Activated naive CD4-positive, alpha-beta T cell treated with anti-CD3 and anti-CD28 coated beads, Interleukin-2, amount 50 U/mL, for 72 hours (primary cell): ENCODE data around the gene PTPRE. TPM values are rescaled to one million over a fixed set of nuclear protein-coding genes. Genes with fewer than 3 reads are reported as not detected.

ENCODE experiments used
- ATAC-seq, 2 donors: fragments of 150-1000 bp; cut with Tn5 transposase; 2 replicates each; pipeline ENCODE4 v1.10.0; 2021; ENCODE audit warnings: mild to moderate bottlenecking in 2 of 2, moderate library complexity in 2 of 2
- DNase-seq, 2 donors: peaks; one replicate each; pipeline ENCODE4 v3.0.0; 2021 to 2022; ENCODE audit warnings: low spot score in 2 of 2
- H3K27ac Mint-ChIP-seq, 2 donors: one replicate each; pipeline ENCODE4 v1.8.0; 2022; ENCODE audit warnings: mild to moderate bottlenecking in 2 of 2, mixed read lengths in 2 of 2
- H3K36me3 Mint-ChIP-seq, 2 donors: one replicate each; pipeline ENCODE4 v1.8.0; 2022; ENCODE audit warnings: mixed read lengths in 2 of 2
- H3K9me3 Mint-ChIP-seq, 2 donors: one replicate each; pipeline ENCODE4 v1.8.0; 2022; ENCODE audit warnings: mixed read lengths in 2 of 2
- total RNA-seq, 2 donors: library from RNA; stranded (reverse); gene quantifications; one replicate each; pipeline ENCODE4 v1.2.3, GENCODE V29; 2022

PTPRE gene
- total RNA-seq, 2 donors from 2014 or later: 28.4 to 55.5 TPM

GRCh38 chr10:128008521-128009250 is 101.8 kb downstream of the PTPRE start:
- DNase-seq (no peak), ATAC-seq (no peak)
- Mint-ChIP-seq H3K9me3 (no peaks in the 10 kb centered on the region), H3K27ac (no peak overlapping the region), H3K36me3 (no peaks in the 10 kb centered on the region)

GRCh38 chr10:128009372-128010126 is 102.6 kb downstream of the PTPRE start:
- Mint-ChIP-seq H3K36me3 (no peaks in the 10 kb centered on the region), H3K27ac (no peak overlapping the region), H3K9me3 (no peaks in the 10 kb centered on the region)
- DNase-seq (no peak), ATAC-seq (no peak)

- H3K9me3 Mint-ChIP-seq: no peaks in the 10 kb centered on the region
- DNase-seq (peak; percentile 85 to 96), ATAC-seq (peak; percentile 90 to 92)
- H3K36me3 Mint-ChIP-seq: no peaks in the 10 kb centered on the region
- peak overlapping the region in 1 of 2 donors; percentile 59 for H3K27ac Mint-ChIP-seq
Measured at GRCh38 chr10:128011059-128011979, 104.4 kb downstream of the PTPRE start.

- Mint-ChIP-seq H3K36me3 (no peaks in the 10 kb centered on the region), H3K9me3 (no peaks in the 10 kb centered on the region), H3K27ac (no peak overlapping the region)
- ATAC-seq (peak; percentile 29 to 54), DNase-seq (no peak)
Measured at GRCh38 chr10:128013626-128014025, 106.7 kb downstream of the PTPRE start.

GRCh38 chr10:128014236-128014635 is 107.3 kb downstream of the PTPRE start:
- no peak for DNase-seq
- H3K9me3 Mint-ChIP-seq: no peaks in the 10 kb centered on the region
- ATAC-seq: no peak

GRCh38 chr10:128016423-128017060 is 109.6 kb downstream of the PTPRE start:
- no peaks in the 10 kb centered on the region for H3K36me3 Mint-ChIP-seq
- H3K27ac Mint-ChIP-seq: peak overlapping the region in 1 of 2 donors; percentile 18
- DNase-seq: no peak
- no peaks in the 10 kb centered on the region for H3K9me3 Mint-ChIP-seq
- ATAC-seq: no peak

More at GRCh38 chr10:128014236-128014635, 107.3 kb downstream of the PTPRE start:
- Mint-ChIP-seq H3K36me3 (no peaks in the 10 kb centered on the region), H3K27ac (no peak overlapping the region)

GRCh38 chr10:128017822-128018221 is 110.9 kb downstream of the PTPRE start:
- Mint-ChIP-seq H3K36me3 (no peaks in the 10 kb centered on the region), H3K9me3 (no peaks in the 10 kb centered on the region), H3K27ac (no peak overlapping the region)
- ATAC-seq (no peak), DNase-seq (no peak)

GRCh38 chr10:128018236-128018635 is 111.3 kb downstream of the PTPRE start:
- Mint-ChIP-seq H3K27ac (peak overlapping the region; percentile 18 to 68), H3K9me3 (no peaks in the 10 kb centered on the region), H3K36me3 (no peaks in the 10 kb centered on the region)
- peak; percentile 51 for ATAC-seq
- DNase-seq: no peak

- peak overlapping the region; percentile 18 to 34 for H3K27ac Mint-ChIP-seq
- peak in 1 of 2 donors; percentile 55 for ATAC-seq
- no peak for DNase-seq
- no peaks in the 10 kb centered on the region for H3K36me3 Mint-ChIP-seq
- H3K9me3 Mint-ChIP-seq: no peaks in the 10 kb centered on the region
Measured at GRCh38 chr10:128018691-128019090, 111.8 kb downstream of the PTPRE start.

- no peaks in the 10 kb centered on the region for H3K9me3 Mint-ChIP-seq
- no peak for ATAC-seq
- no peaks in the 10 kb centered on the region for H3K36me3 Mint-ChIP-seq
- no peak overlapping the region for H3K27ac Mint-ChIP-seq
- DNase-seq: no peak
Measured at GRCh38 chr10:128022261-128023196, 115.6 kb downstream of the PTPRE start.

- DNase-seq (no peak), ATAC-seq (no peak)
- Mint-ChIP-seq H3K9me3 (no peaks in the 10 kb centered on the region), H3K36me3 (no peaks in the 10 kb centered on the region), H3K27ac (no peak overlapping the region)
Measured at GRCh38 chr10:128024426-128024825, 117.5 kb downstream of the PTPRE start.

- Mint-ChIP-seq H3K27ac (no peak overlapping the region), H3K36me3 (no peaks in the 10 kb centered on the region)
Measured at GRCh38 chr10:128025437-128025836, 118.5 kb downstream of the PTPRE start.

GRCh38 chr10:128025951-128026350 is 119.0 kb downstream of the PTPRE start:
- DNase-seq: no peak
- no peak for ATAC-seq
- Mint-ChIP-seq H3K36me3 (no peaks in the 10 kb centered on the region), H3K9me3 (no peaks in the 10 kb centered on the region), H3K27ac (no peak overlapping the region)

More at GRCh38 chr10:128025437-128025836, 118.5 kb downstream of the PTPRE start:
- DNase-seq (no peak), ATAC-seq (no peak)
- H3K9me3 Mint-ChIP-seq: no peaks in the 10 kb centered on the region

- no peaks in the 10 kb centered on the region for H3K9me3 Mint-ChIP-seq
- H3K27ac Mint-ChIP-seq: no peak overlapping the region
- no peak for DNase-seq
- H3K36me3 Mint-ChIP-seq: no peaks in the 10 kb centered on the region
- ATAC-seq: peak; percentile 63 to 90
Measured at GRCh38 chr10:128026615-128027300, 119.9 kb downstream of the PTPRE start.

- Mint-ChIP-seq H3K9me3 (no peaks in the 10 kb centered on the region), H3K36me3 (no peaks in the 10 kb centered on the region), H3K27ac (no peak overlapping the region)
- DNase-seq: no peak
- ATAC-seq: no peak
Measured at GRCh38 chr10:128027306-128027705, 120.4 kb downstream of the PTPRE start.
